Ramos (cell line): ENCODE results near the gene KLK5.

ENCODE experiments used
- in situ Hi-C: fragments of 300-500 bp; cut with MboI; formaldehyde crosslinking; loops from one replicate; pipeline ENCODE4 v1.14.3; 2022; ENCODE audit warnings: low sequenced_read_pairs; ENCODE audit not compliant: unreplicated experiment

The KLK5 gene

DNA sequence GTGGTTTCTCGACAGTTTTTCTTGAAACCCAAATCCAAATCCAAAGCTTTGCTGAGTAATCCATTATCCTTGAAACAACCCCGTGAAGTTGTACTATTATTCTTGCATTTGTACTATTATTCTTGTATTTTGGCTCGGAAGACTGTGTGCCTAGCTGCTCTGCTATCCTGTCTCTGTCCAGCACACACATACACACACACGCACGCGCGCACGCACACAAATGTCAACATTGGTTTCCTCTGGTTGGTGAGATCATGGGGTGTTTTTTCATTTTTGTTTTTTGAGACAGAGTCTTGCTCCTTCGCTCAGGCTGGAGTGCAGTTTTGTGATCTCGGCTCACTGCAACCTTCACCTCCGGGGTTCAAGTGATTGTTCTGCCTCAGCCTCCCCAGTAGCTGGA is 26.7 kb downstream of the KLK5 start:
- in situ Hi-C loops, result no loop called here

DNA sequence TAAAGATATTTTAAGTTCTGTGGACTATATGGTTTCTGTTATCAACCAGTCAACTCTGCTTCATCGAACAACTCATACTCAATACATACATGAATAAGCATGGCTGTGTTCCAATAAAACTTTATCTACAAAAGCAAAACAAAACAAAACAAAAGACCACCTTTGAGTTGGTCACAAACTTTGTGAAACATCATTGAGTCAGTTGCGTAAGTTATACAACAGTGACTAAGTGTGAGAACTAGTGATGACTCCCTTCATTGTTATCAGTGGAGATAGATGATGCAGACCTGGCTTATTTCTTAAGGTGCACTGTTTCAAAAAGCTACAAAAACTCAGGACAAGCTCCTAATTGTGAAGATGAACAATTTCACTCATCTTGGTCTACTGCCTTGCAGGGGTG is 27.1 kb downstream of the KLK5 start:
- in situ Hi-C loops, result no loop called here

DNA sequence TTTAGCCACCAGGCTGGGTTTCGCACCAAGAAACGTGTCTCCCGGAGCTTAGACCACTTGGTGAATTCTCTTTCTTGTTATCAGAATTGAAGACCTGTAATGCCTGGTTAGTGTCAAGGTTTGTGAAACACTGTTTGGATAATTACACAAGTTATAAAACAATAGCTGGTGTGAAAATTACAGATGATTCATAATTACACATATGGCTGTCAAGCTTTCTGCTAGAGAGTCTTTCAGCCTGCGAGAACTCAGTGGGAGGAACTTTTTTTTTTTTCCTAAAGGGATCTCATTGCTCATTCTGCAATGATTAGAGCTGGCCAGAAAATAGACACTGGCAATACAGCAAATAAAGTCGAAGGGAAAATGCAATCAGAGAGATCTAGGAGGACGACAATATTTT is 28.3 kb downstream of the KLK5 start:
- in situ Hi-C loops, result no loop called here

DNA sequence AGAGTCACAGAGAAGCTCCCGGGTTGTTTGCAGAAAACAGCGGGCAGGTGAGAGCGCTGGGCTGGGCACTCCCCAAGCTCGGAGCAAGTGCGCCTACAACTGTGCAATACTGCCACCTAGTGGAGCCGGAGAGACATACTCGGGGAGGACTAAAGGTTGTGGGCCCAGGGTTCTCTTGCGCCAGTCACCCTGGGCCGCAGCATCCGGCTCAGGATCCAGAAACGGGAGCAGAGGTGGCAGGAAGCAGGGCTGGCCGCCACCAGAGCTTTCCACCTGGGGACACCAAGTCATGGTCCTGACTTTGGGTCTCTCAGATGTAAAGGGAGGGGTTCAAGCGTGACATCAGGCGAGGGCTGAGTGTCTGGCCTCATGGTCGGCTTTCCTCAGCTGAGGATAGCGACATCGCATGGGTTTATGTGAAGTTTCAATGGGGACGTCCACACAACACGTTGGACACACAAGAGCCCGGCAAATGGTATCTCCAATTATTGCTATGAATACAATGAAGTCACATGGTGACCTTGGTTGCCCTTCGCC is 30.5 kb downstream of the KLK5 start:
- in situ Hi-C loops, result no loop called here

DNA sequence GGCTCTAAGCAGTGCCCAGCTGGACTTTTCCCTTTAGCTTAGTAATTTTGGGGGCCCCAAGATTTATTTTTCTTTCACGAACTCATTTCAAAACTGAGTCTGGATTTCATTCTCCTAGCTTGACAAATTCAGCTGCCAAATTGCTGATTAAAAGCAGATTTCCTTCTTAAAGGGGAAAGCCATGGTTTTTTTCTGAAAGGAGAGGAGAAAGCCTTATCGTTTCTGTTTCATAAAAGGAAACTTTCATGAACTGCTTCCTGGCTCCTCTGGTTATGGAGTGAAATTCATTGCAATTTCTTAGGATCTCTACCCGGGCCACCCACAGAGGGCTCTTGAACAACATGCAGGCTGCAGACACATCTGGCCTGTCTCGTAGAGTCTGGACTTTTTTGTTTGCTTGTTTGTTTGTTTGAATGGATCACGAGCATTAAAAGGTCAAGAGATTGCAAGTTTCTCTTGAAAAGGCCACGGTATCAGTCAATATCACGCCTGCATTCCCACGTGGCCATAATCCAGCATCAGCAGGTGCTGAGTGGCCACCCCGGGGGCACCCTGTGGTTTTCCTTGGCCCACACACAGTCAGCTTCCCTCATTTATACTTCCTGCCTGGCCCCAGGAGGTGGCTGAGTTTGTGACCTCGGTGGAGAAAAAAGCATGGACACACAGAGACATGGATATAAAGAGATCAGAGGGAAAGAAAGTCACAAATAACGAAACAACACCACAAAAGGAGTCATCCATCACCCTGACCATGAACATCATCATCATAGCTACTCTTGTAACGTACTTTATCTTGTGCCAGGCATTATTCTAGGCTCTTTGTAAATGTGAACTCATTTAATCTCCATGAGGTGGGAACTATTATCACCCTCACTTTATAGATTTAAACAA is 31.2 kb downstream of the KLK5 start:
- in situ Hi-C loops, result no loop called here

DNA sequence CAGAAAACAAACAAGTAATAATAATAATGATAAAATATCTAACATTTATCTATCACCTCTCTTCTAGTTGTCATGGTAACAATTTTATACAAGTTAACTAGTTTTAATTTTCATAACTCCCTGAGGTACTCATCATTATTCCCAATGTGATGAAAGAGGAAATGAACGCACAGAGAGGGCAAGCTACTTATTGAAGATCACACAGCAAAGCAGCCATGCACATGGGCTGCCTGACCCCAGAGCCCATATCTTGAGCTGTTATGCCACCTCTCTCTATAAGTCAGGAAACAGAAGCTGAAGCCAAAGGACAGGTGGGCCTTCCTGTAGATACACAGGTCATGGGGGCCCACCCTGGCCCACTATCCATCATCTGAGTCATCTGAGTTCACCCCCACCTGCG is 36.8 kb downstream of the KLK5 start:
- in situ Hi-C loops, result no loop called here

DNA sequence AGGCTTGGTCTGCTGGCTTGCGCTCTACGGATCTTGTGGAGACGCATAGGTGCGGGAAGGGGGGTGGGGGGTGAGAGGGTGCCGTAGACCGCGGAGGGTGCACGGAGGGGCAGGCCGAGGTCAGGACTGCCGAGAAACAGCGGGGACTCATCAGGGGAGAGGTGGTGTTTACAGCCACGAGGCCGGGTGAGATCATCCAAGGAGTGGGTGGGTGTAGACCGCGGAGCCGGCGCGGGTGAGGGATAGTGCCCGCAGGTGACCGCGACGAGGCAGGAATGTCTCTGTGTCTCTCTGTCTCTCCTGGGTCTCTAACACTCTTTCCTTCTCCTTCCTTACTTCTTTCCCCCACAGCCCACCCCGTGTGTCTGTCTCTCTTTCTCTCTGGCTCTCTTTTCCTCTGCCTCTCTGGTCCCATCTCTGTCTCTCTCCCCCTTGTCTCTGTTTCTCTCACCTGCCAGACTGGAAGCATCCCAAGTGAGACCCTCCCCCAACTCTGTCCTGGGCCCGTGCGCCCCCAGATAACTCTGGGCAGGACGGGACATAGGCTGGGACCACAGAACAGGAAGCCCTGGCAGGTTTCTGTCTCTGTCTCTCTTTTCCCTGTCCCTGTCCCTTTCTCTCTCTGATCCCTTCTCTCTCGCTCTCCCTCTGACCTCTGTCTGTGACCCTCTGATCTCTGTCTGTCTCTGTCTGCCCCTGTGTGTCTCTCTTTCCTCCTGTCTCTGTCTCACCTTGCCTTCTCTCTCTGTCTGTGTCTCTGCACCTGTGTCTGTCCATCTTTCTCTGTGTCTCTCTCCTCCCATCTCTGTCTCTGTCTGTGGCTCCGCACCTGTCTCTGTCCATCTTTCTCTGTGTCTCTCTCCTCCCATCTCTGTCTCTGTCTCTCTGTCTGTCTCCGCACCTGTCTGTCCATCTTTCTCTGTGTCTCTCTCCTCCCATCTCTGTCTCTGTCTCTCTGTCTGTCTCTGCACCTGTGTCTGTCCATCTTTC is 39.8 kb downstream of the KLK5 start:
- in situ Hi-C loops, result no loop called here

DNA sequence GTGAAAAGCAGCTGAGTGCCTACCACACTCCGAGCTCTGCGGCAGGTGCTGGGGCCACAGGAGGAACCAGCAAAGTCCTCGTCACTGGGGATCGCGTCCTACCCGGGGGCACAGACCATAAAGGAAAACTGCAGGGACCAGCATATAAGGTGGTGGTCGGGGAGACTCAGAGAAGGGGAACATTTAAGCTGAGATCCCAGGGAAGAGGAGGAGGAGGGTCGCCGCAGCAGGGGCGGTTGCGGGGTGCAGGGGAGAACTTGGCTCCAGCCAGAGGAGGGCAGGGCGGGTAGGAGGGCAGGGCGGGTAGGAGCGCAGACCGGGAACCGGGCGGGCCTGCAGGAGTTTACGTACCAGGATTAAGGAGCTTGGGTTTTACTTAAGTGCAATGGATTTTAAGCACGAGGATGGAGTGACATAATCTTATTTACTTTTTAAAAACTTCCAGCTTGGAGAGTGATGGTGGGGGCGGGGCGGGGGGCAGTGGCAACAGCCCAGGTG is 40.7 kb downstream of the KLK5 start:
- in situ Hi-C loops, result no loop called here

DNA sequence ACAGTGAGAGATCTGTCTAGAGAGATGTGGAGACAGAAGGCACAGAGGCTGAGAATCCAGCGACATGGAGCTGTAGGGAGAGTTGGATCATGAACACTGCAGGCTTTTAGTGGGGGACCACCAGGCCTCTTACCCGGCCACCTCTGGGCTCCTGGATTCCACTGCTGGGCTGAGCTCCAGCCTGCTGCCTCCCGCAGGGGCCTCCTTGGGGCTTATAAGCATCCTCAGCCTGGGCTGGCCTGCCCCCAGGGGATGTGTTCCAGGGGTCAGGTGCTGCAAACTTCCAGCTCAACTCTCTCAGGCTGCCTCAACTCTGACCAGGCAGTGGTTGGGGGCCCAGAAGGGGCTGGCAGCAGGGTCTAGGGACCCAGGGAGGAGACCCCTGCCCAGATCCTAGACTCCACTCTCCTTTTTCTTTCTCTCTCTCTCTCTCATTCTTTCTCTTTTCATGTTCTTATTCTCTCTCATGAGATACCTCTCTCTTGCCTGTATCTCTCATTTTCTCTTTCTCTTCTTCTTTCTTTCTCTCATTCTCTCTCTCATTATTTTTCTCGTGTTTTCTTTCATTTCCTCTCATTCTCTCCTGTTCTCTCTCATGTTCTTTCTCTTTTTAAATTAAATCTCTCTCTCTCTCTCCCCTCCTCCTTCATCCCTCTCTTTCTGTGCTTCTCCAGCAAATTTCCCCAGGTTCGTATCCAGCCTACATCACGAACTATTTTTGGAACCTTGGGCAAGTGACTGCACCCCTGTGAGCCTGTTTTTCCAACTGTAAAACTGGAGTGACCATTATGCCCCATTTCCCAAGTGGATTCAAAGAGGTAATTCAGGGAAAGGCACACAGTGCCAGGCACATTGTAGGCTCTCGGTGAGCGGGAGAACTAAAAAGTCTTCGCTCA is 41.4 kb downstream of the KLK5 start, which contains the start of gene KLK4:
Gene KLK4 (minus strand): TSS at position 190 of the 896 bp plus-strand sequence. CDS start 657 bp downstream, outside the sequence.
- in situ Hi-C loops, result no loop called here

DNA sequence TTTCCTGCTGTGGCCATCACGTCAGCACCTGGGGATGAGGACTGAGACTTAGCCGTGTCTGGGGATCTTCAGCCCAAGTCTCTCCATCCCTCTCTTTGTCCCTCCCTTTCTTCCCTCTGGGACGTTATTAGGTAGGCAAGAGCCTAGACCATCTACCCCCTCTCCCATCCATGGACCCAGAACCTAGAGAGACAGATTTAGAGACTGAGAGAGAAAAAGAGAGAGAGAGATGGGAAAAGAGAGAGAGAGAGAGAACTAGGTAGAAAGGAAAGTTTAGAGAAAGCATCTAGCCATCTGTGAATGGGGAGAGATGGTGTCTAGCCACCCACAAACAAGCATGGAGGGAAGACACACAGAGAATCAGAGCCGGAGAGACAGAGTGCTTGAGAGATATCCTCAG is 42.1 kb downstream of the KLK5 start:
- in situ Hi-C loops, result no loop called here

DNA sequence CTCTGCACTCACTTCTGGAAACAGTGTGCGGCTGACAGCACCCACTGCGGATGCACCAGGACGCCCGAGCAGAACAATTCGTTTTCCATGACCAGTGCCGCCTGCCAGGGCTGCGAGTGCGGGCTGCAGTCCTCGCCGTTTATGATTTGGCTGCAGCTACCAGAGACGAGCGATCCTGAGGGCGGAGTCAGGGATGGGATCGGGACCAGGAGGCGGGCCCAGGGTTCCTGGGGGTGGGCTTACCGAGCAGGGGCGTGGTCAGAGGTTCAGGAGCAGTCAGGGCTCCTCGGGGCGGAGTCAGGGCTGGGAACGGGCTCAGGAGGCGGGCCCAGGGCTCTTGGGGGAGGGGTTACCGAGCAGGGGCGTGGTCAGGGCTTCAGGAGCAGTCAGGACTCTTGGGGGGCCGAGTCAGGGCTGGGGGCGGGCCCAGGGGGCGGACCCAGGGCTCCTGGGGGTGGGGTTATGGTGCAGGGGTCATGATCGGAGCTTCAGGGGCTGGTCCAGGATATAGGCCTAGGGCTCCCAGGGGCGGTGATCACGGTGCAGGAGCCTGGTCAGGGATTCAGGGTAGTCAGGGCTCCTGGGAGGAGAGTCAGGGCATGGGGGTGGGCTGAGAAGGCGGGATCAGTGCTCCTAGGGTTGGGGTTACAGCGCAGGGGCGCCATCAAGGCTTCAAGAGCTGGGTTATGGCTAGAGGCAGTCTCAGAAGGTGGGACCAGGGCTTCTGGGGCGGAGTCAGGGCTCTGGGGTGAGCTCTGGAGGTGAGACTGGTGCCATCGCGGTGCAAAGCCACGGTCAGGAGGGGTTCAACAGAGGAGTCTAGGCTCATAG is 43.4 kb downstream of the KLK5 start:
- in situ Hi-C loops, result no loop called here

DNA sequence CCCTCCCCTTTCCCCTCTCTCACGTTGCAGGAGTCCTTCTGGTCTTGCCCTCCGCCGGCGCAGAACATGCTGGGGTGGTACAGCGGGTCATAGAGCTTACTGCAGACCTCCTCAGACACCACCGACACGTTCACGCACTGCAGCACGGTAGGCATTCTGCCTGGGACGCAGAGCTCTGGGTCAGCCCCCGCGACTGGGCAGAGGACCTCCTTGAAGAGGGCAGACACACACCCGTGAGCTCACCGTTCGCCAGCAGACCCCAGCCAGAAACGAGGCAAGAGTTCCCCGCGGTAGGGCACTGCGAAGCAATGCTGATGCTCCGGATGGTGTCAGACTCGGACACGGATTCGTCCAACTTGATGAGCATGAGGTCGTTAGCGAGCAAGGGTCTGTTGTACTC is 44.5 kb downstream of the KLK5 start:
- in situ Hi-C loops, result no loop called here

DNA sequence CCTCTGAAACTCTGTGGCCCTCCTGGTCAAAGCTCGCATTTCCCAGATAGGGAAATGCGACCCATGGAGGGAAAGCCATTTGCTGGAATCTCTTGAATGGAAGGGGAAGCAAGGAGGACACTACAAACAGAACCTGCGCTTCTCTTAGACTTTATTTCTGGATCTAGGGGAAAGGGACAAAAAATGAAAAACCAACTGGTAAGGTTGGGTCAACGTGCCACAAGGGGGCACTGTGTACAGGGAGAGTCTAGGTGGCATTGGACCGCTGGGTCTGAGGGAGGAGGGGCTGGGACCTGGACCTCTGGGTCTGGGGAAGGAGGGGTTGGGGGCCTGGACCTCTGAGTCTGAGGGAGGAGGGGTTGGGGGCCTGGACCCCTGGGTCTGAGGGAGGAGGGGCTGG is 46.6 kb downstream of the KLK5 start:
- in situ Hi-C loops, result no loop called here

DNA sequence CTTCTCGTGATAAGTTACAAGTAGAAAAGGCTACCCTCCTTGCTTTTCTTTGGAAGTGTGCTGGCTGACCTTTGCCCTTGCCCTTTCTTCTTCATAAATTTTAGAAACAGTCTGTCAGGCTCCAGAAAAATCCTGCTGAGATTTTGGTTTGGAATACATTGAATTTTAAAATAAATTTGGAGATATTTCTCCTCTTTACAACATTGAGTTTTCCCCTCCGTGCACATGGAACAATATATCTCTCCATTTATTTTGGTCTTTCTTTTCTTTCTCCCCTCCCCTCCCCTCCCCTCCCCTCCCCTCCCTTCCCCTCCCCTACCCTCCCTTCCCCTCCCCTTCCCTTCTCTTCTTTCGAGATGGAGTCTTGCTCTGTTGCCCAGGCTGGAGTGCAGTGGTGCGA is 50.2 kb downstream of the KLK5 start:
- in situ Hi-C loops, result no loop called here

DNA sequence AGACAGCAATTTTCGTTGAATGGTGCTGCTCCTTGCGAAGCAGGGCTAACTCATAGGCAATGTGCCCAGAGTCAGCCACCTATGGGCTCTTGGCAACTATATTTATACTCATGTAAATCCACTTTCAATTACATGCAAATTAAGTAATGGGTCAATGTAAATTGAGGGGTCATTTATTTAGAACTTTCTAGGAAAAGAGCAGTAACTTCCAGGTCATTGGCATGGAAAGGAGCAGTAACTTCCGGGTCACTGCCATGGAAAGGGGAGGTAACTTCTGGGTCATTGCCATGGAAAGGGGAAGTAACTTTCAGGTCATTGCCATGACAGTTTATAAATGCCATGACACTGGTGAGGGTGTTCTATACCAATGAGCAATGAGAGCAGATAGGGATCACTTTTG is 53.3 kb downstream of the KLK5 start:
- in situ Hi-C loops, result no loop called here

DNA sequence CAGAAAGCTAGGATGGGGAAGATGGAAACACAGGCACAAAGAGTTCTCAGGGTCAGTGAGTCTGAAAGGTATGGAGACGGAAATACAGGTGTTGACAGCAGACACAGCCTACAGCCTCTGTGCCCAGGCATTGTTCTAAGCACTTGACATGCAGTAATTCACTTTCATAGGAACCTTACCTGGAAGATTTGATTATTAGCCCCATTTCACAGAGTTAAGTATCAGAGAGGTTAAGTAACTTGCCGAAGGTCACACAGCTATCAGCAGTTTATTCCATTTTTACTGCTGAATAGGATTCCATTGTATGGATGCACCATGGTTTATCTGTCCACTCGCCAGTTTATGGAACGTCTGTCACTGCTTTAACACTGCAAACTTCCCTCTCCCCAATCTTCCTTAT is 54.8 kb downstream of the KLK5 start:
- in situ Hi-C loops, result no loop called here

DNA sequence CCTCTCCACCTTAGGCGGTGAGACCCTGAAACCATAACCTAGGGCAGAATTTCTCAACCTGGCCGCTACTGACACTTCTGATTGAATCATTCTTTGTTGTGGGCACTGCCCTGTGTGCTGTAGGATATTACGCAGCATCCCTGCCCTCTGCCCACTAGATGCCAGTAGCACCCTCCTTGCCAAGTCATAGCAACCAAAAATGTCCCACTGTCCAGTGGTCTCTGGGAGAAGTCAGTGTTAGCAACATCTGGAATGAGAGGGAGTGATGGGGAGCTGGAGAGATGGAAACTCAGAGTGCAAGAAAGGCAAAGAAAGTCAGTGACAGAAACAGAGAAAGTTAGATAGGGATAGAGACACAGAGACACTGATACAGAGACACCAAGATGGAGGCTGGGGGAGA is 55.2 kb downstream of the KLK5 start:
- in situ Hi-C loops, result no loop called here

DNA sequence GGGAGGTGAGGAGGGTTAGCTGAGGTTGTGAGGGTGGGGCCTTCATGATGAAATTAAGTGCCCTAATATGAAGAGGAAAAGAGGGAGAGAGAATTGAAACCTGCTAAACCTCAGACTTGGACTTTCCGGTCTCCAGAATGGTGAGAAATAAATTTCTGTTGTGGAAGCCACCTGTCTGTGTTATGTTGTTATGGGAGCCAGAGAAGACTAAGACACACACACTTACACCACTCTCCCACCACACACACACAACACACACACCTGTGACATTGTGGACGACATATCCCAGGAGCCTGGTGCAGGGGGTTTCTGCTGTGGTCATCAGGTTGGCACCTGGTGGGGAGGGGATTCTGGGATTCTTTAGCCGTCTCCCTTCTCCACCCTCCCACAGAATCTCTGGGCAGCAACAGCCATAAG is 55.6 kb downstream of the KLK5 start:
- in situ Hi-C loops, result no loop called here
